ENCODE data around the gene R3HDM1.

The R3HDM1 gene

DNA sequence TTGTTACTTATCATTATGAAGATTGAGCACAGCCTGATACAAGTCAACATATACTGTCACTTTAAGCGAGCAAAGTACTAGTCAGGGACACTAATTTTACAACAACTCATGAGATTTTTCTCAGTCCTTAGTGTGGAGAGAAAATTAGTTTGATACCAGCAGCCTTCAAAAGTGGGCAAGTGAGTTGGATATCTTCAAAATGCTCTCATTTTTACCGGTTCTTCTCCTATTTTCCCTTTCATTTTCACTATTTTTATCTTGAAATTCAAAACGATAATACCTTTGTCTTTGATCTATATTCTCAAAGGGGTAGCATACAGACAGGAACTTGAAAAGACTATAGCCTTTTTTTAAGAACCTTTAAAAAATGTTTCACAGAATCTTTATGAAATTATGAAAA is 158.4 kb downstream of the R3HDM1 start:
- Histone ChIP-seq H2BK120ac (ENCODE audit: low read depth, low read length) (no peak overlapping the region), H4K91ac (ENCODE audit: low read depth, low read length, poor library complexity) (no peak overlapping the region), H4K8ac (ENCODE audit: low read depth, low read length) (no peak overlapping the region), H2AK5ac (ENCODE audit: low read depth, low read length) (no peak overlapping the region), H3K27me3 (ENCODE audit: control insufficient read depth in 3 of 3, insufficient read depth in 3 of 3, low read depth in 1 of 3, low read length in 3 of 3) (no peaks in the 10 kb centered on the region), H3K27ac (replicated peaks; ENCODE audit: low read length) (no peak overlapping the region), H2BK5ac (ENCODE audit: low read length) (no peak overlapping the region), H2AFZ (ENCODE audit: low read length) (no peak overlapping the region), H3K9ac (ENCODE audit: low read depth, low read length, poor library complexity) (no peak overlapping the region), H3K36me3 (replicated peaks in 1 of 2; ENCODE audit: control insufficient read depth in 2 of 2, insufficient read depth in 2 of 2, low read length in 2 of 2) (peaks cover 0 to 35% of the 10 kb centered on the region in 2 donors), H2BK12ac (ENCODE audit: low read length) (no peak overlapping the region), H3K4me1 (ENCODE audit: control insufficient read depth in 2 of 2, insufficient read depth in 1 of 2, low read depth in 1 of 2, low read length in 2 of 2) (peaks cover 0 to 4% of the 10 kb centered on the region in 2 donors), H3K4me2 (ENCODE audit: insufficient read depth, low read length, poor library complexity, severe bottlenecking) (no peak overlapping the region), H3K18ac (ENCODE audit: low read length) (no peak overlapping the region), H3K14ac (ENCODE audit: low read length) (no peak overlapping the region), H3K4me3 (ENCODE audit: low read length in 2 of 2) (no peak overlapping the region), H2BK15ac (ENCODE audit: low read length) (no peak overlapping the region), H3K9me3 (replicated peaks in 1 of 2; ENCODE audit: control insufficient read depth in 2 of 2, insufficient read depth in 1 of 2, low read depth in 1 of 2, low read length in 2 of 2) (no peaks in the 10 kb centered on the region), H3K4ac (ENCODE audit: low read length) (no peak overlapping the region), H3K79me1 (ENCODE audit: low read depth, low read length) (no peaks in the 10 kb centered on the region), H3K23ac (ENCODE audit: low read depth, low read length, poor library complexity) (no peak overlapping the region)
- DNase-seq (ENCODE audit: low spot score), result no peak
- WGBS, 2 donors (ENCODE audit: extremely low coverage in 2 of 2, insufficient read length in 2 of 2, insufficient replicate concordance in 1 of 2), result 100% methylated on average over 1 of the region's 3 CpGs; no CpG with 5 or more reads in 1 of the 2 donors

DNA sequence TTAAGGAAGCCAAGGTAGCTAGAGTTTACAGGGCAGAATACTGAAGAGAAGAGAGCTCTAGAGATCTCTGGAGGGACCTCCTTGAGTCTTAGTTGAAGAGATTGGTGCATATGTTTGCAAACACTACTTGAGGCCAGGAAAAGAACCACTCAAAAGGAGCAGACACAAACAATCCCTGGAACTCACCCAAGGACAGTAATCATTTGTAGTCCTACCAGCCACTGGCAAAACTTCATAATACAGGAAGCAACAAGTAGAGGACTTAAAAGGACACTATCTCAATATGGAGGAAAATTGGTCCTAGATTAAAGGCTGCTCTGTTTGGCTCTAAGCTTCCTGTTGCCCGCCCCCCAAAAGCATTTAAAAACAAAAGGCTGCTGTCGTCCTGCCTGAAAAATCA is 163.4 kb downstream of the R3HDM1 start:
- Histone ChIP-seq H3K4ac (ENCODE audit: low read length) (no peak overlapping the region), H3K9me3 (replicated peaks in 1 of 2; ENCODE audit: control insufficient read depth in 2 of 2, insufficient read depth in 1 of 2, low read depth in 1 of 2, low read length in 2 of 2) (peaks cover 0 to 3% of the 10 kb centered on the region in 2 donors), H3K79me1 (ENCODE audit: low read depth, low read length) (no peaks in the 10 kb centered on the region), H4K91ac (ENCODE audit: low read depth, low read length, poor library complexity) (no peak overlapping the region), H3K18ac (ENCODE audit: low read length) (no peak overlapping the region), H2AFZ (ENCODE audit: low read length) (no peak overlapping the region), H3K27me3 (ENCODE audit: control insufficient read depth in 3 of 3, insufficient read depth in 3 of 3, low read depth in 1 of 3, low read length in 3 of 3) (no peaks in the 10 kb centered on the region), H4K8ac (ENCODE audit: low read depth, low read length) (no peak overlapping the region), H2BK12ac (ENCODE audit: low read length) (no peak overlapping the region), H3K4me3 (ENCODE audit: low read length in 2 of 2) (no peak overlapping the region), H3K14ac (ENCODE audit: low read length) (no peak overlapping the region), H2BK120ac (ENCODE audit: low read depth, low read length) (no peak overlapping the region), H3K36me3 (replicated peaks in 1 of 2; ENCODE audit: control insufficient read depth in 2 of 2, insufficient read depth in 2 of 2, low read length in 2 of 2) (peaks cover 0 to 32% of the 10 kb centered on the region in 2 donors), H3K23ac (ENCODE audit: low read depth, low read length, poor library complexity) (no peak overlapping the region), H2BK5ac (ENCODE audit: low read length) (no peak overlapping the region), H3K4me1 (ENCODE audit: control insufficient read depth in 2 of 2, insufficient read depth in 1 of 2, low read depth in 1 of 2, low read length in 2 of 2) (peaks cover 0 to 3% of the 10 kb centered on the region in 2 donors), H3K4me2 (ENCODE audit: insufficient read depth, low read length, poor library complexity, severe bottlenecking) (no peak overlapping the region), H3K9ac (ENCODE audit: low read depth, low read length, poor library complexity) (no peak overlapping the region), H3K27ac (replicated peaks; ENCODE audit: low read length) (no peak overlapping the region), H2BK15ac (ENCODE audit: low read length) (no peak overlapping the region), H2AK5ac (ENCODE audit: low read depth, low read length) (no peak overlapping the region)
- no CpG with 5 or more reads among the region's 2 CpGs for WGBS, 2 donors (ENCODE audit: extremely low coverage in 2 of 2, insufficient read length in 2 of 2, insufficient replicate concordance in 1 of 2)
- DNase-seq (ENCODE audit: low spot score), result no peak

DNA sequence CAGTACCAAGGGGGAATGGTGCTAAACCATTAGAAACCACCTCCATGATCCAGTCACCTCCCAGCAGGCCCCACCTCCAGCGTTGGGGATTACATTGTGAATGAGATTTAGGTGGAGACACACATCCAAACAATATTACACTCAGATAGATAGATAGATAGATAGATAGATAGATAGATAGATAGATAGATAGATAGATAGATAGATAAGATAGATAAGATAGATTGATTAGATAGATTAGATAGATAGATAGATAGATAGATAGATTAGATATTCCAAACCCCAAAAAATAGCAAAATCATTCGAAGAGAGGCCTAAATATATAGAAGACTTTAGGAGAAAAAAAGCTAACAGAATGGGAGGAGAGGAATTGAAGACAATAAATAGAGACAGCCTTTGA is 167.6 kb downstream of the R3HDM1 start:
- no peak overlapping the region for H3K4ac ChIP-seq (ENCODE audit: low read length)
- peaks cover 0 to 3% of the 10 kb centered on the region in 2 donors for H3K4me1 ChIP-seq (ENCODE audit: control insufficient read depth in 2 of 2, insufficient read depth in 1 of 2, low read depth in 1 of 2, low read length in 2 of 2)
- H2AK5ac ChIP-seq (ENCODE audit: low read depth, low read length), result no peak overlapping the region
- H3K9ac ChIP-seq (ENCODE audit: low read depth, low read length, poor library complexity), result no peak overlapping the region
- no peak overlapping the region for H3K14ac ChIP-seq (ENCODE audit: low read length)
- no peak overlapping the region for H3K4me2 ChIP-seq (ENCODE audit: insufficient read depth, low read length, poor library complexity, severe bottlenecking)
- H4K8ac ChIP-seq (ENCODE audit: low read depth, low read length), result no peak overlapping the region
- H2BK15ac ChIP-seq (ENCODE audit: low read length), result no peak overlapping the region
- H2BK5ac ChIP-seq (ENCODE audit: low read length), result no peak overlapping the region
- H3K27ac ChIP-seq (replicated peaks; ENCODE audit: low read length), result no peak overlapping the region
- H2AFZ ChIP-seq (ENCODE audit: low read length), result no peak overlapping the region
- no peaks in the 10 kb centered on the region for H3K79me1 ChIP-seq (ENCODE audit: low read depth, low read length)
- H2BK12ac ChIP-seq (ENCODE audit: low read length), result no peak overlapping the region
- H3K23ac ChIP-seq (ENCODE audit: low read depth, low read length, poor library complexity), result no peak overlapping the region
- no peaks in the 10 kb centered on the region for H3K27me3 ChIP-seq (ENCODE audit: control insufficient read depth in 3 of 3, insufficient read depth in 3 of 3, low read depth in 1 of 3, low read length in 3 of 3)
- WGBS, 2 donors (ENCODE audit: extremely low coverage in 2 of 2, insufficient read length in 2 of 2, insufficient replicate concordance in 1 of 2), result no CpG with 5 or more reads among the region's 2 CpGs
- DNase-seq (ENCODE audit: low spot score), result no peak
- no peak overlapping the region for H2BK120ac ChIP-seq (ENCODE audit: low read depth, low read length)
- peaks cover 0 to 30% of the 10 kb centered on the region in 2 donors for H3K36me3 ChIP-seq (replicated peaks in 1 of 2; ENCODE audit: control insufficient read depth in 2 of 2, insufficient read depth in 2 of 2, low read length in 2 of 2)
- H3K4me3 ChIP-seq (ENCODE audit: low read length in 2 of 2), result no peak overlapping the region
- peaks cover 0 to 3% of the 10 kb centered on the region in 2 donors for H3K9me3 ChIP-seq (replicated peaks in 1 of 2; ENCODE audit: control insufficient read depth in 2 of 2, insufficient read depth in 1 of 2, low read depth in 1 of 2, low read length in 2 of 2)
- H4K91ac ChIP-seq (ENCODE audit: low read depth, low read length, poor library complexity), result no peak overlapping the region
- H3K18ac ChIP-seq (ENCODE audit: low read length), result no peak overlapping the region

DNA sequence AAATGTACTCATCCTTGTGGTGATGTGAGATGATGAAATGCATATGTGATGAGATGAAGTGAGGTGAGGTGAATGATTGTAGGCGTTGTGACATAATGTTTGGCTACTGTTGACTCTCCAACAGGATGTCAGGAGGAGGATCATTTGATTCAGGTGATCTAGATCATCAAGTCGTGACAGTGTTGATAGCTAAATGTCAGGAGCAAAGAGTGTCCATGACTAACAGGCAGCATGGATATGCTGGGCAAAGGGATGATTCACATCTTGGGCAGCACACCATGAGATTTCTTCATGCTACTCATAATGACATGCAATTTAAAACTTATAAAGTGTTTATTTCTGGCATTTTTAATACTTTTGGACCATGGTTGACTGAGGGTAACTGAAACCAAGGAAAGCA is 170.2 kb downstream of the R3HDM1 start:
- Histone ChIP-seq H3K27me3 (ENCODE audit: control insufficient read depth in 3 of 3, insufficient read depth in 3 of 3, low read depth in 1 of 3, low read length in 3 of 3) (no peaks in the 10 kb centered on the region), H3K14ac (ENCODE audit: low read length) (no peak overlapping the region), H2AK5ac (ENCODE audit: low read depth, low read length) (no peak overlapping the region), H4K8ac (ENCODE audit: low read depth, low read length) (no peak overlapping the region), H3K4ac (ENCODE audit: low read length) (no peak overlapping the region), H3K27ac (replicated peaks; ENCODE audit: low read length) (no peak overlapping the region), H3K18ac (ENCODE audit: low read length) (no peak overlapping the region), H4K91ac (ENCODE audit: low read depth, low read length, poor library complexity) (no peak overlapping the region), H2AFZ (ENCODE audit: low read length) (no peak overlapping the region), H3K36me3 (replicated peaks in 1 of 2; ENCODE audit: control insufficient read depth in 2 of 2, insufficient read depth in 2 of 2, low read length in 2 of 2) (peaks cover 0 to 21% of the 10 kb centered on the region in 2 donors), H3K23ac (ENCODE audit: low read depth, low read length, poor library complexity) (no peak overlapping the region), H2BK15ac (ENCODE audit: low read length) (no peak overlapping the region), H2BK120ac (ENCODE audit: low read depth, low read length) (no peak overlapping the region), H3K9me3 (replicated peaks in 1 of 2; ENCODE audit: control insufficient read depth in 2 of 2, insufficient read depth in 1 of 2, low read depth in 1 of 2, low read length in 2 of 2) (no peaks in the 10 kb centered on the region), H3K4me2 (ENCODE audit: insufficient read depth, low read length, poor library complexity, severe bottlenecking) (no peak overlapping the region), H3K9ac (ENCODE audit: low read depth, low read length, poor library complexity) (no peak overlapping the region), H2BK12ac (ENCODE audit: low read length) (no peak overlapping the region), H2BK5ac (ENCODE audit: low read length) (no peak overlapping the region), H3K4me3 (ENCODE audit: low read length in 2 of 2) (no peak overlapping the region), H3K4me1 (ENCODE audit: control insufficient read depth in 2 of 2, insufficient read depth in 1 of 2, low read depth in 1 of 2, low read length in 2 of 2) (no peaks in the 10 kb centered on the region), H3K79me1 (ENCODE audit: low read depth, low read length) (no peaks in the 10 kb centered on the region)
- DNase-seq (ENCODE audit: low spot score), result no peak
- WGBS, 2 donors (ENCODE audit: extremely low coverage in 2 of 2, insufficient read length in 2 of 2, insufficient replicate concordance in 1 of 2), result 100% methylated on average over 1 of the region's 2 CpGs; no CpG with 5 or more reads in 1 of the 2 donors
